NCI-H1436 (cell line): ENCODE results near the gene PGM5.
"Not testable (repeated sequence)": the region's sequence is repeated elsewhere in the genome, so short reads cannot be mapped to it uniquely, and the experiment has no call there.

Experiments used
- DNase-seq: peaks from one replicate; lab custom pipeline; 2025; lab: John Stamatoyannopoulos, UW

Gene PGM5

GRCh38 chr9:68356380-68357118, at the start of gene PGM5:
TSS of gene PGM5 (plus strand) at chr9:68356611. CDS start at chr9:68357128, 517 bp downstream.
- DNase-seq = not testable (repeated sequence)

GRCh38 chr9:68307127-68307526, 49.3 kb upstream of the PGM5 start:
- not testable (repeated sequence) for DNase-seq

GRCh38 chr9:68307654-68308053, 48.8 kb upstream of the PGM5 start:
- DNase-seq = not testable (repeated sequence)

GRCh38 chr9:68311208-68311607, 45.2 kb upstream of the PGM5 start:
- not testable (repeated sequence) for DNase-seq

- DNase-seq = not testable (repeated sequence)
These were observed 38.2 kb upstream of the PGM5 start for GRCh38 chr9:68318209-68318608.

- DNase-seq = not testable (repeated sequence)
These were observed 32.7 kb upstream of the PGM5 start for GRCh38 chr9:68323749-68324148.

- not testable (repeated sequence) for DNase-seq
These were observed 31.9 kb upstream of the PGM5 start for GRCh38 chr9:68324518-68324917.

- DNase-seq = not testable (repeated sequence)
These were observed 27.3 kb upstream of the PGM5 start for GRCh38 chr9:68329106-68329505.

- DNase-seq = not testable (repeated sequence)
These were observed 25.8 kb upstream of the PGM5 start for GRCh38 chr9:68330531-68331173.

GRCh38 chr9:68332122-68332521, 24.3 kb upstream of the PGM5 start:
- DNase-seq = not testable (repeated sequence)

GRCh38 chr9:68335935-68336334, 20.5 kb upstream of the PGM5 start:
- DNase-seq = not testable (repeated sequence)

- not testable (repeated sequence) for DNase-seq
These were observed 19.6 kb upstream of the PGM5 start for GRCh38 chr9:68336639-68337339.

- not testable (repeated sequence) for DNase-seq
These were observed 18.4 kb upstream of the PGM5 start for GRCh38 chr9:68338000-68338399.

GRCh38 chr9:68342265-68343025, 14.0 kb upstream of the PGM5 start:
- not testable (repeated sequence) for DNase-seq

GRCh38 chr9:68343242-68343641, 13.2 kb upstream of the PGM5 start:
- not testable (repeated sequence) for DNase-seq

- not testable (repeated sequence) for DNase-seq
These were observed 12.4 kb upstream of the PGM5 start for GRCh38 chr9:68343992-68344391.

- not testable (repeated sequence) for DNase-seq
These were observed 4.7 kb upstream of the PGM5 start for GRCh38 chr9:68351689-68352088.

- not testable (repeated sequence) for DNase-seq
These were observed 425 bp upstream of the PGM5 start for GRCh38 chr9:68355993-68356379.

GRCh38 chr9:68357119-68357714, 806 bp downstream of the PGM5 start:
- not testable (repeated sequence) for DNase-seq

- DNase-seq = not testable (repeated sequence)
These were observed 10.6 kb downstream of the PGM5 start for GRCh38 chr9:68366933-68367547.

- not testable (repeated sequence) for DNase-seq
These were observed 19.4 kb downstream of the PGM5 start for GRCh38 chr9:68375789-68376188.
